Fibroblast of lung (primary cell): ENCODE results near the gene PCSK5. TPM values are rescaled to one million over a fixed set of nuclear protein-coding genes. Genes with fewer than 3 reads are reported as not detected.

Experiments used
- DNase-seq, 2 donors: peaks; one replicate each; pipeline versions ENCODE4 v3.0.0 to v3.0.0-alpha.2; 2010; ENCODE audit warnings: low read depth in 2 of 2
- H2AFZ ChIP-seq: 2 replicates; pipeline ENCODE4 v1.5.1; 2012; ENCODE audit warnings: low read length, control low read depth, inconsistent platforms
- H3K27ac ChIP-seq: 2 replicates; pipeline ENCODE4 v1.5.1; 2011; ENCODE audit warnings: low read length, control low read depth; ENCODE audit not compliant: insufficient read depth
- H3K27me3 ChIP-seq: 2 replicates; pipeline ENCODE4 v1.5.1; 2011; ENCODE audit warnings: mild to moderate bottlenecking, low read length; ENCODE audit not compliant: control insufficient read depth, insufficient read depth
- H3K36me3 ChIP-seq: 2 replicates; pipeline ENCODE4 v1.5.1; 2011; ENCODE audit warnings: low read length; ENCODE audit not compliant: control insufficient read depth, insufficient read depth
- H3K4me1 ChIP-seq: 2 replicates; pipeline ENCODE4 v1.5.1; 2011; ENCODE audit warnings: low read length; ENCODE audit not compliant: control insufficient read depth, insufficient read depth; ENCODE audit errors: extremely low read depth
- H3K4me2 ChIP-seq: 2 replicates; pipeline ENCODE4 v1.5.1; 2011; ENCODE audit warnings: low read length, control low read depth; ENCODE audit not compliant: insufficient read depth; ENCODE audit errors: extremely low read depth
- H3K4me3 ChIP-seq, 4 experiments: fragments of 200-600 bp in 1 of 4; sonication (generic) in 1 of 4; replicated peaks in 1 of 4; 2 replicates each; pipeline ENCODE4 v1.5.1; 2011 to 2016; ENCODE audit warnings: low read length in 4 of 4, low read depth in 3 of 4, mild to moderate bottlenecking in 3 of 4, control low read depth in 2 of 4, inconsistent platforms in 1 of 4, mixed read lengths in 1 of 4; ENCODE audit not compliant: insufficient read depth in 1 of 4; ENCODE audit errors: control extremely low read depth in 1 of 4
- H3K79me2 ChIP-seq: 2 replicates; pipeline ENCODE4 v1.5.1; 2012; ENCODE audit warnings: mild to moderate bottlenecking, low read length, inconsistent platforms; ENCODE audit not compliant: control insufficient read depth, insufficient read depth
- H3K9ac ChIP-seq: 2 replicates; pipeline ENCODE4 v1.5.1; 2011; ENCODE audit warnings: mild to moderate bottlenecking, low read length, control low read depth; ENCODE audit not compliant: insufficient read depth
- H3K9me3 ChIP-seq: 2 replicates; pipeline ENCODE4 v1.5.1; 2012; ENCODE audit warnings: low read depth, low read length; ENCODE audit not compliant: control insufficient read depth, insufficient read depth
- H4K20me1 ChIP-seq: 2 replicates; pipeline ENCODE4 v1.5.1; 2011; ENCODE audit warnings: low read length; ENCODE audit not compliant: control insufficient read depth, insufficient read depth; ENCODE audit errors: extremely low read depth
- EZH2 ChIP-seq: IDR thresholded peaks from 2 replicates; pipeline ENCODE4 v1.5.1; 2012; ENCODE audit warnings: low read length, control low read depth, mild to moderate bottlenecking; ENCODE audit errors: missing control alignments
- polyA plus RNA-seq, 2 donors: library from polyadenylated mRNA; depleted of rRNA in 1 of 2; stranded (reverse) in 1 of 2; unstranded in 1 of 2; fragments of >200 nt; gene quantifications; 2 replicates each; pipeline ENCODE4 v1.2.1, GENCODE V29; 2011 to 2012; ENCODE audit warnings: missing spikeins in 1 of 2
- total RNA-seq: library from RNA; depleted of rRNA; stranded (reverse); fragments of >200 nt; gene quantifications from 2 replicates; pipeline ENCODE4 v1.2.1, GENCODE V29; 2014
- TF ChIP-seq, protein P1 (sequence below), 2 donors: IDR thresholded peaks in 1 of 2; conservative IDR thresholded peaks in 1 of 2; 1 replicate in 1 of 2; 2 replicates in 1 of 2; pipeline ENCODE4 v1.5.1; 2011 to 2012; ENCODE audit warnings: low read length in 2 of 2, control low read depth in 1 of 2, inconsistent platforms in 1 of 2, low read depth in 1 of 2, mild to moderate bottlenecking in 1 of 2

PCSK5 gene
- total and polyA plus RNA-seq, 2 donors (not counting 1 experiment from before 2014, with no cell fraction given) = 3.1 to 4.8 TPM

DNA sequence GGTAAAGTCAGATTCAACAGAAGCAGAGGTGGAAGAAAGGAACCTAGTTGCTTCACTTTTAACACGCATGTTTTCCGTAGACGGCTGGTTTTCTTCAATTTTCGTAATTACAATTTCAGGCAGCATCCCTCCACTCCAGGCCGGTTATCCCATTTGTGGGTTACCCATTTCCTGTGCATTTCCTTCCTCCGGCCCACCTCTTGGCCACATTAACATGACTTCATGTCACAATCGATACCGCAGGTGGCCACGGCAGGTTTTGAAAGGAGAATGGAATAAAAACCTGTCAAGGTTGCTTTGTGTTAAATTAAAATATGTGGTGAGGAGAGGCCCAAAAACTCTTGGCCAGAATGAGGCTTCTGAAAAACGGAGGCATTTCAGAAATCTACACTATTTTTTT, 130.2 kb downstream of the PCSK5 start:
- no peak overlapping the region for H3K4me2 ChIP-seq
- H4K20me1 ChIP-seq = no peaks in the 10 kb centered on the region
- no peaks in the 10 kb centered on the region for H3K27me3 ChIP-seq
- no peak overlapping the region for H2AFZ ChIP-seq
- no peaks in the 10 kb centered on the region for H3K9me3 ChIP-seq
- H3K9ac ChIP-seq = no peak overlapping the region
- no peaks in the 10 kb centered on the region for H3K79me2 ChIP-seq
- no peak for DNase-seq
- no peak overlapping the region for H3K4me3 ChIP-seq
- H3K4me1 ChIP-seq = no peaks in the 10 kb centered on the region
- no peak overlapping the region for H3K27ac ChIP-seq
- TF ChIP-seq, protein P1, sequence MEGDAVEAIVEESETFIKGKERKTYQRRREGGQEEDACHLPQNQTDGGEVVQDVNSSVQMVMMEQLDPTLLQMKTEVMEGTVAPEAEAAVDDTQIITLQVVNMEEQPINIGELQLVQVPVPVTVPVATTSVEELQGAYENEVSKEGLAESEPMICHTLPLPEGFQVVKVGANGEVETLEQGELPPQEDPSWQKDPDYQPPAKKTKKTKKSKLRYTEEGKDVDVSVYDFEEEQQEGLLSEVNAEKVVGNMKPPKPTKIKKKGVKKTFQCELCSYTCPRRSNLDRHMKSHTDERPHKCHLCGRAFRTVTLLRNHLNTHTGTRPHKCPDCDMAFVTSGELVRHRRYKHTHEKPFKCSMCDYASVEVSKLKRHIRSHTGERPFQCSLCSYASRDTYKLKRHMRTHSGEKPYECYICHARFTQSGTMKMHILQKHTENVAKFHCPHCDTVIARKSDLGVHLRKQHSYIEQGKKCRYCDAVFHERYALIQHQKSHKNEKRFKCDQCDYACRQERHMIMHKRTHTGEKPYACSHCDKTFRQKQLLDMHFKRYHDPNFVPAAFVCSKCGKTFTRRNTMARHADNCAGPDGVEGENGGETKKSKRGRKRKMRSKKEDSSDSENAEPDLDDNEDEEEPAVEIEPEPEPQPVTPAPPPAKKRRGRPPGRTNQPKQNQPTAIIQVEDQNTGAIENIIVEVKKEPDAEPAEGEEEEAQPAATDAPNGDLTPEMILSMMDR (conservative IDR thresholded peaks at IDR 0.05 in 1 of 2, IDR thresholded peaks at IDR 0.05 in 1 of 2; ENCODE audit: low read depth in 1 of 2, low read length in 2 of 2) = no peak
- no peak for TF ChIP-seq EZH2
- no peaks in the 10 kb centered on the region for H3K36me3 ChIP-seq

DNA sequence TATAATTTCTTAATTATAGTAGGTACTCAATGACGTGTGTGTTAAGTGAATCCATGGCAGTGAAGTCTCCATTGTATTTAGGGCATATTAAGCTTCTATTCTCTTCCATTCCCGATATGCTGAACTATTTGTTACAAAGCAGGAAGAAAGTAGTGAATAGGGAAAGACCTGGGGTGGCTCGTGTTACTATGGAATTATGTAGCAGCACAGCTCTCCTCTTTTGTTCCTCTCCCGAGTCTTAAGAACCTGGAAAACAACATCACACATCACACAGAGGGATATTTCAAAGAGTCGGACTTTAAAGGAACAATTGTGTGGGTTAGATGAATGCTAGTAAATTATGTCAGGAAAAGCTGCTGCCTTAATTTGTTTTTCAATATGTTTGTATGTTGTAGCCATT, 131.8 kb downstream of the PCSK5 start:
- Histone ChIP-seq H3K4me2 (no peak overlapping the region), H2AFZ (no peak overlapping the region), H3K9ac (no peak overlapping the region), H3K4me1 (no peaks in the 10 kb centered on the region), H3K27ac (no peak overlapping the region), H3K27me3 (no peaks in the 10 kb centered on the region), H3K36me3 (no peaks in the 10 kb centered on the region), H3K4me3 (no peak overlapping the region), H3K9me3 (no peaks in the 10 kb centered on the region), H4K20me1 (no peaks in the 10 kb centered on the region), H3K79me2 (no peaks in the 10 kb centered on the region)
- no peak for DNase-seq
- TF ChIP-seq, protein P1 (conservative IDR thresholded peaks at IDR 0.05 in 1 of 2, IDR thresholded peaks at IDR 0.05 in 1 of 2; ENCODE audit: low read depth in 1 of 2, low read length in 2 of 2) = no peak
- no peak for TF ChIP-seq EZH2

DNA sequence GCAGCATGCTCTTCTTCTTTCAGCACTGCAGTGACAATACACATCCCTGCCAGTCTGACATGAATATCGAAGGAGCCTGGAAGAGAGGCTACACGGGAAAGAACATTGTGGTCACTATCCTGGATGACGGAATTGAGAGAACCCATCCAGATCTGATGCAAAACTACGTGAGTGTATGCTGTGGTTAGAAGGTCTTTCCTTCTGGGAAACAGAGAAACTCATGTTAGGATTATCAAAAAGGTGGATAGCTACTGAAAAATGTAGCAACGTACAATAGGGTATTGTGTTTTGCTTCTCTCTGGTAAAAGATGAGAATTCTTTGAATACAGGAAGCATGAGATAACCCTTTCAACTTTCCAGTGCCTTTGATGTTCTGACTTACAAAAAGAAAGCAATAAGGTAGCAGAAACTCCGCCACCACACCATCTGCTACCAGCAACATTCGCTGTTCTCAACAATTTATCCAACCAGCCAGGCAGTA, 133.3 kb downstream of the PCSK5 start:
- Histone ChIP-seq H3K9me3 (no peaks in the 10 kb centered on the region), H3K4me2 (no peak overlapping the region)
- DNase-seq = peak in 1 of 2 donors; percentile 89

More for the DNA sequence above, 133.3 kb downstream of the PCSK5 start:
- Histone ChIP-seq H3K27me3 (no peaks in the 10 kb centered on the region), H3K36me3 (no peaks in the 10 kb centered on the region), H3K9ac (no peak overlapping the region), H3K4me3 (no peak overlapping the region), H3K79me2 (no peaks in the 10 kb centered on the region), H3K27ac (no peak overlapping the region), H3K4me1 (no peaks in the 10 kb centered on the region), H4K20me1 (no peaks in the 10 kb centered on the region), H2AFZ (no peak overlapping the region)
- no peak for TF ChIP-seq EZH2
- TF ChIP-seq, protein P1 (conservative IDR thresholded peaks at IDR 0.05 in 1 of 2, IDR thresholded peaks at IDR 0.05 in 1 of 2; ENCODE audit: low read depth in 1 of 2, low read length in 2 of 2) = no peak
